ENCODE data around the gene ZDHHC3.
"Not testable (repeated sequence)": the region's sequence is repeated elsewhere in the genome, so short reads cannot be mapped to it uniquely, and the experiment has no call there.

Gene ZDHHC3

GRCh38 chr3:44963571-44964325 is 12.2 kb downstream of the ZDHHC3 start:
- no peak for DNase-seq (ENCODE audit: low read depth)

- no peak for DNase-seq (ENCODE audit: low read depth)
Measured at GRCh38 chr3:44962621-44963393, 13.2 kb downstream of the ZDHHC3 start.

GRCh38 chr3:44961888-44962287 is 14.1 kb downstream of the ZDHHC3 start:
- DNase-seq (ENCODE audit: low read depth): no peak

GRCh38 chr3:44960387-44961026 is 15.5 kb downstream of the ZDHHC3 start:
- DNase-seq (ENCODE audit: low read depth): no peak

GRCh38 chr3:44958386-44958785 is 17.6 kb downstream of the ZDHHC3 start:
- DNase-seq (ENCODE audit: low read depth): no peak

GRCh38 chr3:44957986-44958385 is 18.0 kb downstream of the ZDHHC3 start:
- DNase-seq (ENCODE audit: low read depth): no peak

GRCh38 chr3:44955917-44956316 is 20.1 kb downstream of the ZDHHC3 start:
- no peak for DNase-seq (ENCODE audit: low read depth)

GRCh38 chr3:44954962-44955361 is 21.0 kb downstream of the ZDHHC3 start:
- DNase-seq (ENCODE audit: low read depth): no peak

GRCh38 chr3:44954304-44954703 is 21.7 kb downstream of the ZDHHC3 start:
- no peak for DNase-seq (ENCODE audit: low read depth)

- no peak for DNase-seq (ENCODE audit: low read depth)
Measured at GRCh38 chr3:44952689-44953088, 23.3 kb downstream of the ZDHHC3 start.

- DNase-seq (ENCODE audit: low read depth): no peak
Measured at GRCh38 chr3:44950275-44950734, 25.7 kb downstream of the ZDHHC3 start.

GRCh38 chr3:44949770-44950169 is 26.2 kb downstream of the ZDHHC3 start:
- not testable (repeated sequence) for DNase-seq (ENCODE audit: low read depth)

GRCh38 chr3:44948239-44948638 is 27.7 kb downstream of the ZDHHC3 start:
- no peak for DNase-seq (ENCODE audit: low read depth)

- no peak for DNase-seq (ENCODE audit: low read depth)
Measured at GRCh38 chr3:44942202-44942921, 33.6 kb downstream of the ZDHHC3 start.

GRCh38 chr3:44939581-44940036 is 36.4 kb downstream of the ZDHHC3 start:
- DNase-seq (ENCODE audit: low read depth): no peak

GRCh38 chr3:44932986-44933944 is 42.7 kb downstream of the ZDHHC3 start:
- no peak for DNase-seq (ENCODE audit: low read depth)

GRCh38 chr3:44932271-44932670 is 43.7 kb downstream of the ZDHHC3 start:
- no peak for DNase-seq (ENCODE audit: low read depth)

- no peak for DNase-seq (ENCODE audit: low read depth)
Measured at GRCh38 chr3:44931791-44932190, 44.2 kb downstream of the ZDHHC3 start.

GRCh38 chr3:44930911-44931310 is 45.1 kb downstream of the ZDHHC3 start:
- DNase-seq (ENCODE audit: low read depth): no peak

GRCh38 chr3:44929782-44930181 is 46.2 kb downstream of the ZDHHC3 start:
- DNase-seq (ENCODE audit: low read depth): no peak

GRCh38 chr3:44927371-44927770 is 48.6 kb downstream of the ZDHHC3 start:
- no peak for DNase-seq (ENCODE audit: low read depth)
